ENCODE results near the gene RFESD. TPM values are rescaled to one million over a fixed set of nuclear protein-coding genes. Genes with fewer than 3 reads are reported as not detected.
A peak's percentile ranks its signal among the peaks of the same experiment; 100 is the strongest.

Gene RFESD
- total RNA-seq, 1 experiment from 2014 or later = 1.6 TPM

GRCh38 chr5:95619096-95619495 is 27.5 kb upstream of the RFESD start:
- intact Hi-C loops (cut with micrococcal nuclease; ENCODE audit: unreplicated experiment) = no loop called here
- Mint-ChIP-seq H3K4me1 (ENCODE audit: low read depth, unreplicated experiment) (no peaks in the 10 kb centered on the region), H3K27ac (ENCODE audit: unreplicated experiment) (no peak overlapping the region), H3K27me3 (ENCODE audit: insufficient read depth, unreplicated experiment) (peaks cover 11% of the 10 kb centered on the region), H3K36me3 (ENCODE audit: insufficient read depth, unreplicated experiment) (no peaks in the 10 kb centered on the region), H3K4me3 (ENCODE audit: unreplicated experiment) (peak overlapping the region; percentile 73), H3K9me3 (ENCODE audit: unreplicated experiment) (peaks cover 3% of the 10 kb centered on the region)
- Histone ChIP-seq H3K9me3 (peaks cover 3% of the 10 kb centered on the region; the same call in 1 of the 2 replicates), H3K4me3 (ENCODE audit: low read depth, low read length) (no peak overlapping the region), H3K27me3 (replicated peaks; ENCODE audit: control insufficient read depth, insufficient read depth, low read length) (no peaks in the 10 kb centered on the region), H3K4me1 (no peaks in the 10 kb centered on the region), H3K36me3 (ENCODE audit: control insufficient read depth, insufficient read depth, low read length) (no peaks in the 10 kb centered on the region)
- ChIA-PET POLR2A (no interaction called here), CTCF (no interaction called here)
- BruUV-seq (replicated peaks) = TSS peak; percentile 31
- no peak for TF ChIP-seq CTCF (IDR thresholded peaks at IDR 0.05; ENCODE audit: insufficient read depth in 1 of 2, low read depth in 1 of 2, low read length in 1 of 2, severe bottlenecking in 1 of 2, unreplicated experiment in 1 of 2)
- DNase-seq = no peak

DNA sequence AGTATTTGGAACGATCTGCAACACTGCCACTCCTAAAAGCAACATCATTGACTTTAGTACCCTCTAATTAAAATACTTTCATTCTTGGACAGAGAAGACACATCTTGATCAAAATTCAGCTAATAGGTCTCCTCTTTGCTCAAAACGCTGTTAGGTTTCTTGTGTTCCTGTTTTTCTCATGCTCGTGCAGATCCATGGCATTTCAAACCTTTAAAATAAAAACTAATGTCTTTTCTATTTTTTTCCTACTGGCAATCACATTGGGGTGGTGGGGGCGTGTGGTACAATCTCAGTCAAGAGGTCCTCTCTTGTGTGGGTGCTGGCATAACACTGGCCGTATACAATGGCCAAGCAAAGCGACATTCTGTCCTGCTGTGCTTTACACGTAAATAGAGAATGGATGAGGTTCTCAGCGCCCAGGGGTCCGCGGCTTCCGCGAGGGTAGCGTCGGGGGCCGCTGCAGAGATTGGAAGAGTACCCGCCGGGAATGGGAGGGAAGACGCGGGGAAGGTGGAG is 27.0 kb upstream of the RFESD start:
- Mint-ChIP-seq H3K4me3 (ENCODE audit: unreplicated experiment) (peak overlapping the region; percentile 73), H3K27me3 (ENCODE audit: insufficient read depth, unreplicated experiment) (peaks cover 11% of the 10 kb centered on the region), H3K9me3 (ENCODE audit: unreplicated experiment) (no peaks in the 10 kb centered on the region), H3K27ac (ENCODE audit: unreplicated experiment) (peak overlapping the region; percentile 6), H3K4me1 (ENCODE audit: low read depth, unreplicated experiment) (no peaks in the 10 kb centered on the region), H3K36me3 (ENCODE audit: insufficient read depth, unreplicated experiment) (no peaks in the 10 kb centered on the region)
- ChIA-PET CTCF (no interaction called here), POLR2A (no interaction called here)
- no TSS peak for BruUV-seq (replicated peaks)
- Histone ChIP-seq H3K36me3 (ENCODE audit: control insufficient read depth, insufficient read depth, low read length) (no peaks in the 10 kb centered on the region), H3K4me3 (ENCODE audit: low read depth, low read length) (peak overlapping the region; percentile 78), H3K27me3 (replicated peaks; ENCODE audit: control insufficient read depth, insufficient read depth, low read length) (no peaks in the 10 kb centered on the region), H3K4me1 (no peaks in the 10 kb centered on the region), H3K9me3 (no peaks in the 10 kb centered on the region)
- intact Hi-C loops (cut with micrococcal nuclease; ENCODE audit: unreplicated experiment) = loop anchor here (1.0 kb wide), 1 partner anchor 64 kb away; the partner anchor contains the start of gene ARSK
- no peak for DNase-seq
- TF ChIP-seq CTCF (IDR thresholded peaks at IDR 0.05; ENCODE audit: insufficient read depth in 1 of 2, low read depth in 1 of 2, low read length in 1 of 2, severe bottlenecking in 1 of 2, unreplicated experiment in 1 of 2) = no peak

DNA sequence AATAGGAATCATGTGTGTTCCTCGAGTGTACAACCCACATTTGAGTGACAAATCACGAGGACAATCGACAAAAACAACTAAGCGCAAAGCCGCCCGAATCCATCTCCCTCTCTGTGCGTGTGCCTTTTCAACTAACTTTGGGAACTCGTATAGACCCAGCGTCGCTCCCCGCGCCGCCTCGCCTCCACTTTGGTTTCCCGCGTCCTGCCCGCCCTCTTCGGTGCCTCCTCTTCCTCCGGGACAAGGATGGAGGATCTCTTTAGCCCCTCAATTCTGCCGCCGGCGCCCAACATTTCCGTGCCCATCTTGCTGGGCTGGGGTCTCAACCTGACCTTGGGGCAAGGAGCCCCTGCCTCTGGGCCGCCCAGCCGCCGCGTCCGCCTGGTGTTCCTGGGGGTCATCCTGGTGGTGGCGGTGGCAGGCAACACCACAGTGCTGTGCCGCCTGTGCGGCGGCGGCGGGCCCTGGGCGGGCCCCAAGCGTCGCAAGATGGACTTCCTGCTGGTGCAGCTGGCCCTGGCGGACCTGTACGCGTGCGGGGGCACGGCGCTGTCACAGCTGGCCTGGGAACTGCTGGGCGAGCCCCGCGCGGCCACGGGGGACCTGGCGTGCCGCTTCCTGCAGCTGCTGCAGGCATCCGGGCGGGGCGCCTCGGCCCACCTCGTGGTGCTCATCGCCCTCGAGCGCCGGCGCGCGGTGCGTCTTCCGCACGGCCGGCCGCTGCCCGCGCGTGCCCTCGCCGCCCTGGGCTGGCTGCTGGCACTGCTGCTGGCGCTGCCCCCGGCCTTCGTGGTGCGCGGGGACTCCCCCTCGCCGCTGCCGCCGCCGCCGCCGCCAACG is 26.3 kb upstream of the RFESD start, which contains the start of gene GPR150:
GPR150 (plus strand) TSS at position 58 of the 840 bp plus-strand sequence; CDS start at position 247, 189 bp downstream.
- H3K36me3 ChIP-seq (ENCODE audit: control insufficient read depth, insufficient read depth, low read length) = no peaks in the 10 kb centered on the region
- no peaks in the 10 kb centered on the region for H3K9me3 ChIP-seq
- peak within 1 kb of the TSS; percentile 73 for H3K4me3 Mint-ChIP-seq (ENCODE audit: unreplicated experiment)
- H3K27me3 ChIP-seq (replicated peaks; ENCODE audit: control insufficient read depth, insufficient read depth, low read length) = no peaks in the 10 kb centered on the region
- POLR2A ChIA-PET = interaction anchor here (0.6 kb wide), 1 partner anchor 1536 kb away, joined by 11 read pairs; no protein-coding TSS in a partner anchor
- H3K4me3 ChIP-seq (ENCODE audit: low read depth, low read length) = peak within 1 kb of the TSS; percentile 78
- DNase-seq = peak; percentile 69 to 80
- TF ChIP-seq CTCF (IDR thresholded peaks at IDR 0.05; ENCODE audit: insufficient read depth in 1 of 2, low read depth in 1 of 2, low read length in 1 of 2, severe bottlenecking in 1 of 2, unreplicated experiment in 1 of 2) = peak in 1 of 2 experiments; percentile 3
- peak within 1 kb of the TSS; percentile 6 for H3K27ac Mint-ChIP-seq (ENCODE audit: unreplicated experiment)
- intact Hi-C loops (cut with micrococcal nuclease; ENCODE audit: unreplicated experiment) = loop anchor here (1.0 kb wide), 1 partner anchor 65 kb away; the partner anchor contains the start of gene ARSK
- peaks cover 11% of the 10 kb centered on the region for H3K27me3 Mint-ChIP-seq (ENCODE audit: insufficient read depth, unreplicated experiment)
- CTCF ChIA-PET = no interaction called here
- no peaks in the 10 kb centered on the region for H3K4me1 ChIP-seq
- H3K9me3 Mint-ChIP-seq (ENCODE audit: unreplicated experiment) = no peaks in the 10 kb centered on the region
- H3K4me1 Mint-ChIP-seq (ENCODE audit: low read depth, unreplicated experiment) = no peaks in the 10 kb centered on the region
- H3K36me3 Mint-ChIP-seq (ENCODE audit: insufficient read depth, unreplicated experiment) = no peaks in the 10 kb centered on the region
- no TSS peak for BruUV-seq (replicated peaks)

Measured in Caco-2 (cell line).